Skeletal muscle satellite cell (primary cell): ENCODE results near the gene CRK.

ENCODE experiments used
- H3K27me3 ChIP-seq: 2 replicates; pipeline ENCODE4 v1.7.0; 2013; ENCODE audit warnings: low read length; ENCODE audit not compliant: control insufficient read depth, insufficient read depth
- H3K36me3 ChIP-seq: 2 replicates; pipeline ENCODE4 v1.7.0; 2013; ENCODE audit warnings: mild to moderate bottlenecking, control low read depth, low read length; ENCODE audit not compliant: insufficient read depth
- H3K4me1 ChIP-seq: 2 replicates; pipeline ENCODE4 v1.7.0; 2013; ENCODE audit warnings: low read length; ENCODE audit not compliant: control insufficient read depth, insufficient read depth
- H3K4me2 ChIP-seq: 2 replicates; pipeline ENCODE4 v1.7.0; 2013; ENCODE audit warnings: mild to moderate bottlenecking, low read length
- H3K4me3 ChIP-seq: 2 replicates; pipeline ENCODE4 v1.7.0; 2013; ENCODE audit warnings: low read length
- H3K9ac ChIP-seq: 2 replicates; pipeline ENCODE4 v1.7.0; 2013; ENCODE audit warnings: mild to moderate bottlenecking, low read depth, low read length, moderate library complexity
- H3K9me3 ChIP-seq: replicated peaks from 2 replicates; pipeline ENCODE4 v1.7.0; 2013; ENCODE audit warnings: mild to moderate bottlenecking, control low read depth, low read length

Gene CRK

GRCh38 chr17:1484676-1485422 is 28.8 kb upstream of the CRK start:
- Histone ChIP-seq H3K27me3 (no peaks in the 10 kb centered on the region), H3K4me1 (peaks cover 61% of the 10 kb centered on the region), H3K9me3 (no peaks in the 10 kb centered on the region), H3K36me3 (peaks cover 33% of the 10 kb centered on the region), H3K4me2 (peak overlapping the region; percentile 98), H3K9ac (peak overlapping the region; percentile 89), H3K4me3 (peak overlapping the region; percentile 83)

- H3K36me3 ChIP-seq: peaks cover 35% of the 10 kb centered on the region
These were observed 28.1 kb upstream of the CRK start for GRCh38 chr17:1484060-1484535.

GRCh38 chr17:1482680-1483079 is 26.6 kb upstream of the CRK start:
- H3K36me3 ChIP-seq: peaks cover 47% of the 10 kb centered on the region
- H3K9me3 ChIP-seq: no peaks in the 10 kb centered on the region
- H3K4me3 ChIP-seq: no peak overlapping the region
- H3K9ac ChIP-seq: no peak overlapping the region
- H3K4me2 ChIP-seq: no peak overlapping the region
- no peaks in the 10 kb centered on the region for H3K27me3 ChIP-seq
- H3K4me1 ChIP-seq: peaks cover 42% of the 10 kb centered on the region

More at GRCh38 chr17:1484060-1484535, 28.1 kb upstream of the CRK start:
- no peaks in the 10 kb centered on the region for H3K9me3 ChIP-seq
- no peaks in the 10 kb centered on the region for H3K27me3 ChIP-seq
- peak overlapping the region; percentile 50 for H3K9ac ChIP-seq
- H3K4me1 ChIP-seq: peaks cover 53% of the 10 kb centered on the region
- H3K4me3 ChIP-seq: peak overlapping the region; percentile 83
- H3K4me2 ChIP-seq: peak overlapping the region; percentile 98

- Histone ChIP-seq H3K9ac (no peak overlapping the region), H3K4me3 (no peak overlapping the region), H3K27me3 (no peaks in the 10 kb centered on the region), H3K9me3 (no peaks in the 10 kb centered on the region), H3K4me1 (peaks cover 35% of the 10 kb centered on the region), H3K4me2 (no peak overlapping the region), H3K36me3 (peaks cover 55% of the 10 kb centered on the region)
These were observed 25.7 kb upstream of the CRK start for GRCh38 chr17:1481736-1482135.

- Histone ChIP-seq H3K9me3 (no peaks in the 10 kb centered on the region), H3K9ac (no peak overlapping the region), H3K4me1 (peaks cover 30% of the 10 kb centered on the region), H3K4me2 (no peak overlapping the region), H3K4me3 (no peak overlapping the region), H3K36me3 (peaks cover 63% of the 10 kb centered on the region), H3K27me3 (no peaks in the 10 kb centered on the region)
These were observed 24.9 kb upstream of the CRK start for GRCh38 chr17:1480747-1481465.

GRCh38 chr17:1478418-1478817 is 22.4 kb upstream of the CRK start:
- Histone ChIP-seq H3K4me2 (no peak overlapping the region), H3K27me3 (no peaks in the 10 kb centered on the region), H3K4me3 (no peak overlapping the region), H3K9me3 (no peaks in the 10 kb centered on the region), H3K9ac (no peak overlapping the region), H3K36me3 (peaks cover 75% of the 10 kb centered on the region), H3K4me1 (peaks cover 19% of the 10 kb centered on the region)

GRCh38 chr17:1475321-1475854 is 19.4 kb upstream of the CRK start:
- peaks cover 4% of the 10 kb centered on the region for H3K4me1 ChIP-seq
- peaks cover 74% of the 10 kb centered on the region for H3K36me3 ChIP-seq
- no peaks in the 10 kb centered on the region for H3K27me3 ChIP-seq
- H3K9me3 ChIP-seq: no peaks in the 10 kb centered on the region
- no peak overlapping the region for H3K4me3 ChIP-seq
- no peak overlapping the region for H3K4me2 ChIP-seq
- no peak overlapping the region for H3K9ac ChIP-seq

- Histone ChIP-seq H3K9ac (no peak overlapping the region), H3K36me3 (peaks cover 77% of the 10 kb centered on the region), H3K4me2 (no peak overlapping the region), H3K4me1 (peaks cover 4% of the 10 kb centered on the region), H3K27me3 (no peaks in the 10 kb centered on the region), H3K4me3 (no peak overlapping the region), H3K9me3 (no peaks in the 10 kb centered on the region)
These were observed 18.6 kb upstream of the CRK start for GRCh38 chr17:1474402-1475189.

- Histone ChIP-seq H3K9me3 (no peaks in the 10 kb centered on the region), H3K27me3 (no peaks in the 10 kb centered on the region), H3K4me1 (peaks cover 4% of the 10 kb centered on the region), H3K9ac (no peak overlapping the region), H3K4me3 (no peak overlapping the region), H3K4me2 (no peak overlapping the region), H3K36me3 (peaks cover 81% of the 10 kb centered on the region)
These were observed 17.8 kb upstream of the CRK start for GRCh38 chr17:1473841-1474240.

GRCh38 chr17:1473170-1473569 is 17.1 kb upstream of the CRK start:
- H3K36me3 ChIP-seq: peaks cover 81% of the 10 kb centered on the region

More at GRCh38 chr17:1473170-1473569, 17.1 kb upstream of the CRK start:
- Histone ChIP-seq H3K4me1 (peaks cover 4% of the 10 kb centered on the region), H3K4me3 (no peak overlapping the region), H3K27me3 (no peaks in the 10 kb centered on the region), H3K9ac (no peak overlapping the region), H3K4me2 (no peak overlapping the region), H3K9me3 (no peaks in the 10 kb centered on the region)
